Measurements from ENCODE around the gene FARP2. TPM values are rescaled to one million over a fixed set of nuclear protein-coding genes. Genes with fewer than 3 reads are reported as not detected.

Gene FARP2
- total and polyA plus RNA-seq, 2 of the 4 experiments (the other 2 are of a cell fraction) = 17.1 to 30.8 TPM

- TF ChIP-seq MAZ (IDR thresholded peaks at IDR 0.05; ENCODE audit: borderline replicate concordance, low read depth, low read length) (no peak), SMC3 (IDR thresholded peaks at IDR 0.05; ENCODE audit: low read depth, low read length) (no peak)
Observed at GRCh38 chr2:241461693-241462677, 105.9 kb downstream of the FARP2 start (continued).

DNA sequence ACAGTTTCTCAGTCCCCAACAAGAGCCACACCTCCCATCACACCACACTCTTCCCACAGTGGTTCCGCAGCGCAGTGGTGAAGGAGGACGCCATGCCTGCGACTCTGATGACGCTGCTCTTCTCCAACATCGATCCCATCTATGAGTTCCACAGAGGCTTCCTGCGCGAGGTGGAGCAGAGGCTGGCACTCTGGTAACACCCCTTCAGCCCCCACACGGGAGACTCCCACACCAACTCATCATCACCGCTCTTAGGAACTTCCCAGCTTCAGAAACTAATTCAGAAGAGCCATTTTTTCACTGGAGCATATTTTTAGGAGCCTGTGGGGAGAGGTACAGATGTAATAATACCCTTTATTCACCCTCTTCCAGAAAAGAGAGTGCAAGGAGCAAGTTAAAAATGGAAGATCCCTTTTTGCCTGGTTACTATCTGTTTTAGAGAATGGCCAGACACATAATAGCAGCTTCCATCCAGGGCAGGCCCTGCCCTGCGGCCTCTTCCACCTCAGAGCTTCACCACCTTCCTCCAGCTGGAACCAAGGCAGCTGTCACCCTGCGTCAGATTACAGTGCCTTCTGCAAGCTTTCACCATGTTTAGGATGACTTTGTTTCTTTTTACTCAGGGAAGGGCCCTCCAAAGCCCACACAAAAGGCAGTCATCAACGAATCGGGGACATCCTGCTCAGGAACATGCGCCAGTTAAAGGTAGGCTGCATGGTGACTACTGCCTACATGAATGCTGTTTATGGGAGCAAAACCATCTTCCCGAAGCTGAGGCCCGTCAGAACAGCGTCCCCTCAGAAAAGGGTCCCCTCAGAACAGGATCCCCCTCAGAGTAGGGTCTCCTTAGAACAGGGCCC lies 107.4 kb downstream of the FARP2 start:
- Histone ChIP-seq H4K8ac (ENCODE audit: low read depth in 2 of 2, low read length in 2 of 2) (no peak overlapping the region), H2BK15ac (ENCODE audit: low read depth, low read length) (no peak overlapping the region), H2AK9ac (replicated peaks; ENCODE audit: low read depth, low read length, poor library complexity) (no peak overlapping the region), H3K36me3 (ENCODE audit: control insufficient read depth, insufficient read depth, low read length) (no peaks in the 10 kb centered on the region; the same call in 1 of the 2 replicates), H3K56ac (ENCODE audit: extremely low read depth, insufficient read depth, low read length) (no peak overlapping the region), H4K5ac (ENCODE audit: low read depth, low read length) (no peak overlapping the region), H2BK5ac (ENCODE audit: low read depth, low read length, poor library complexity, severe bottlenecking) (no peak overlapping the region), H3K23ac (ENCODE audit: low read depth, low read length) (no peak overlapping the region), H3K4ac (ENCODE audit: low read depth, low read length) (no peak overlapping the region), H4K20me1 (ENCODE audit: insufficient read depth, low read length) (no peaks in the 10 kb centered on the region), H3K4me1 (ENCODE audit: control insufficient read depth, insufficient read depth, low read length) (no peaks in the 10 kb centered on the region), H3K9ac (ENCODE audit: low read depth, low read length) (no peak overlapping the region), H2AK5ac (ENCODE audit: low read depth, low read length) (no peak overlapping the region), H3K9me1 (ENCODE audit: insufficient read depth, low read length) (no peaks in the 10 kb centered on the region; the same call in 1 of the 2 replicates), H3K4me2 (ENCODE audit: low read depth, low read length) (no peak overlapping the region), H3K18ac (ENCODE audit: low read depth, low read length) (no peak overlapping the region), H4K91ac (ENCODE audit: insufficient read depth, low read depth, low read length) (no peak overlapping the region), H3K79me1 (ENCODE audit: low read depth in 1 of 2, low read length in 2 of 2) (no peaks in the 10 kb centered on the region), H2BK120ac (ENCODE audit: low read depth, low read length) (no peak overlapping the region), H2AFZ (replicated peaks; ENCODE audit: low read length, poor library complexity) (no peak overlapping the region), H3K4me3 (ENCODE audit: insufficient read depth, low read depth, low read length) (no peak overlapping the region), H3K9me3 (ENCODE audit: control insufficient read depth, insufficient read depth, low read length) (no peaks in the 10 kb centered on the region), H2BK20ac (ENCODE audit: low read depth, low read length) (no peak overlapping the region), H3K27me3 (ENCODE audit: control insufficient read depth, insufficient read depth, low read length) (no peaks in the 10 kb centered on the region), H3K14ac (replicated peaks; ENCODE audit: low read depth, low read length) (no peak overlapping the region), H3K27ac (ENCODE audit: insufficient read depth, low read length) (no peak overlapping the region)
- 87% methylated on average over 3 of the region's 18 CpGs; no CpG with 5 or more reads in 1 of the 2 experiments for WGBS, 2 experiments (ENCODE audit: extremely low coverage in 2 of 2, insufficient read length in 1 of 2)
- CTCF ChIA-PET = no interaction called here
- dilution Hi-C loops (cut with HindIII; ENCODE audit: low sequenced_read_pairs, unreplicated experiment) (no loop called here), intact Hi-C loops (cut with micrococcal nuclease) (no loop called here), in situ Hi-C loops (cut with MboI; ENCODE audit: low sequenced_read_pairs) (no loop called here)
- POLR2A ChIA-PET (ENCODE audit: unreplicated experiment) = no interaction called here
- no peak for TF ChIP-seq CTCF (conservative IDR thresholded peaks at IDR 0.05; ENCODE audit: low read depth, low read length)
- no peak for TF ChIP-seq RCOR1 (IDR thresholded peaks at IDR 0.05; ENCODE audit: insufficient replicate concordance, low read length)
- TF ChIP-seq MXI1 (IDR thresholded peaks at IDR 0.05; ENCODE audit: borderline replicate concordance, low read depth, low read length) = no peak
- TF ChIP-seq MAZ (IDR thresholded peaks at IDR 0.05; ENCODE audit: borderline replicate concordance, low read depth, low read length) = no peak
- TF ChIP-seq NFE2L2 (IDR thresholded peaks at IDR 0.05; ENCODE audit: low read depth, low read length) = no peak
- TF ChIP-seq, protein P1, sequence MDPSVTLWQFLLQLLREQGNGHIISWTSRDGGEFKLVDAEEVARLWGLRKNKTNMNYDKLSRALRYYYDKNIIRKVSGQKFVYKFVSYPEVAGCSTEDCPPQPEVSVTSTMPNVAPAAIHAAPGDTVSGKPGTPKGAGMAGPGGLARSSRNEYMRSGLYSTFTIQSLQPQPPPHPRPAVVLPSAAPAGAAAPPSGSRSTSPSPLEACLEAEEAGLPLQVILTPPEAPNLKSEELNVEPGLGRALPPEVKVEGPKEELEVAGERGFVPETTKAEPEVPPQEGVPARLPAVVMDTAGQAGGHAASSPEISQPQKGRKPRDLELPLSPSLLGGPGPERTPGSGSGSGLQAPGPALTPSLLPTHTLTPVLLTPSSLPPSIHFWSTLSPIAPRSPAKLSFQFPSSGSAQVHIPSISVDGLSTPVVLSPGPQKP (IDR thresholded peaks at IDR 0.05; ENCODE audit: borderline replicate concordance, low read depth, low read length) = no peak
- no peak for TF ChIP-seq RAD21 (IDR thresholded peaks at IDR 0.05; ENCODE audit: low read length)
- TF ChIP-seq SMC3 (IDR thresholded peaks at IDR 0.05; ENCODE audit: low read depth, low read length) = no peak
- no peak for TF ChIP-seq CHD1 (IDR thresholded peaks at IDR 0.05; ENCODE audit: low read depth, low read length)
- no peak for DNase-seq
- ATAC-seq (ENCODE audit: low read depth) = no peak
- no TSS peak for BruUV-seq (replicated peaks)

Measured in IMR-90 (cell line).